HG03095 (cell line): ENCODE results near the gene ATF3.
"Not testable (repeated sequence)": the region's sequence is repeated elsewhere in the genome, so short reads cannot be mapped to it uniquely, and the experiment has no call there.

Experiments used
- ATAC-seq: cut with Tn5 transposase; IDR thresholded peaks from one replicate; pipeline ENCODE4 v1.9.1; 2021; ENCODE audit warnings: moderate library complexity; ENCODE audit not compliant: unreplicated experiment

ATF3 gene

GRCh38 chr1:212647004-212647403, 38.4 kb downstream of the ATF3 start:
- ATAC-seq, result no peak

- no peak for ATAC-seq
Observed at GRCh38 chr1:212648431-212648830, 39.9 kb downstream of the ATF3 start.

GRCh38 chr1:212649020-212649419, 40.5 kb downstream of the ATF3 start:
- no peak for ATAC-seq

GRCh38 chr1:212650228-212650627, 41.7 kb downstream of the ATF3 start:
- ATAC-seq, result no peak

- no peak for ATAC-seq
Observed at GRCh38 chr1:212651521-212651920, 43.0 kb downstream of the ATF3 start.

- no peak for ATAC-seq
Observed at GRCh38 chr1:212651977-212652376, 43.4 kb downstream of the ATF3 start.

- ATAC-seq, result no peak
Observed at GRCh38 chr1:212652609-212653008, 44.0 kb downstream of the ATF3 start.

GRCh38 chr1:212655668-212656440, 47.3 kb downstream of the ATF3 start:
- no peak for ATAC-seq

GRCh38 chr1:212656730-212657129, 48.2 kb downstream of the ATF3 start:
- ATAC-seq, result peak; percentile 87

- not testable (repeated sequence) for ATAC-seq
Observed at GRCh38 chr1:212658250-212658649, 49.7 kb downstream of the ATF3 start.

- no peak for ATAC-seq
Observed at GRCh38 chr1:212664409-212665199, 56.0 kb downstream of the ATF3 start.

GRCh38 chr1:212665241-212666115, 56.9 kb downstream of the ATF3 start:
- ATAC-seq, result peak; percentile 89

GRCh38 chr1:212666116-212666775, 57.7 kb downstream of the ATF3 start:
- ATAC-seq, result no peak

GRCh38 chr1:212667223-212668139, 58.9 kb downstream of the ATF3 start:
- no peak for ATAC-seq

- no peak for ATAC-seq
Observed at GRCh38 chr1:212668477-212668876, 59.9 kb downstream of the ATF3 start.

GRCh38 chr1:212669102-212669501, 60.5 kb downstream of the ATF3 start:
- no peak for ATAC-seq

GRCh38 chr1:212669600-212669999, 61.0 kb downstream of the ATF3 start:
- ATAC-seq, result no peak

GRCh38 chr1:212670301-212670700, 61.7 kb downstream of the ATF3 start:
- ATAC-seq, result no peak
